Measurements from ENCODE around the gene ANKIB1. TPM values are rescaled to one million over a fixed set of nuclear protein-coding genes. Genes with fewer than 3 reads are reported as not detected.

The ANKIB1 gene
- polyA plus RNA-seq, 2 of the 4 experiments (the other 2 are of a cell fraction) = 20.7 to 59.5 TPM

DNA sequence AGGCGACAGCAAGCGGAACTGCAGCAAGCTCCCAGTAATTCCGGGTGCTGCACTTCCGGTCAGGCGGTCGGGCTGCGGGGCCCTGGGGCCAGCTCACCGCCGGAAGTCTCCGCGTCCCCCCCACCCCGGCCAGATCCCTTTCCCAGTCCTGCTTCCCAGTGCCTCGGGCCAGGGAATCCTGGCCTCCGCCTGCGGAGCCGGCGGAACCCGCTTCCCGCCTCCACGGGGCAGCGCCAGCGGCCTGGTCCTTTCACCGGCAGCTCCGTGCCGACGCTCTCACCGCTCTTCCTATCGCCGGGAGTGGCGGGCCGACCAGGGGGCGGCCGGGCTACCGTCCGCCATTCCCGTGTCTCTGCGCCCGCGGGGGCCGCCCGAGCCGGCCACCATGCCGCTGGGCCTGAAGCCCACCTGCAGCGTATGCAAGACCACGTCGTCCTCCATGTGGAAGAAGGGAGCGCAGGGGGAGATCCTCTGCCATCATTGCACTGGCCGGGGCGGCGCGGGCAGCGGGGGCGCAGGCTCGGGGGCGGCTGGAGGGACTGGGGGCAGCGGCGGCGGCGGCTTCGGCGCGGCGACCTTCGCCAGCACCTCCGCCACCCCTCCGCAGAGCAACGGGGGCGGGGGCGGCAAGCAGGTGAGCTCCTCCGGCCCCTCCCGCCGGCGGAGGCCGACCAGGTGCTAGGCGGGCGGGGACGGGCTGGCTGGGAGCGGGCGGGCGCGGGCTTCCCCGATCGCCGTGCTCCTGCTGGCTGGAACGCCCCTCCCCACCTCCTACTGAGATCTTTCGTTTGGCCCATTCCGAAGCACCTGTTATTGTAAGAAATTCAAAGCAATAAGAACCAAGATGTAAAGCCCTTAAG is 201.8 kb downstream of the ANKIB1 start, which contains the start of gene GATAD1:
TSS of gene GATAD1 (plus strand) at position 138 of the 860 bp plus-strand sequence. CDS start at position 386, 248 bp downstream.
- H3K27ac ChIP-seq = peak within 1 kb of the TSS; percentile 98 to 100
- FAIRE-seq (no peak), DNase-seq (ENCODE audit: low read depth in 1 of 2, low spot score in 1 of 2) (peak; percentile 92 to 94), ATAC-seq (peak; percentile 97 to 98)
- ChIA-PET POLR2A (interaction anchor here (0.6 to 2.4 kb wide), 11 partner anchors 11 to 618 kb away, joined by 3 to 25 read pairs (median 4); partner anchors contain the start of genes AKAP9, ANKIB1, CYP51A1 and KRIT1), CTCF (interaction anchor here (0.7 to 4.7 kb wide), 39 partner anchors 10 to 1395 kb away, joined by 3 to 98 read pairs (median 4); partner anchors contain the start of genes ANKIB1, KRIT1, LRRD1 and MTERF1)
- H3K4me1 ChIP-seq = peaks cover 15% of the 10 kb centered on the region
- H3K4me3 ChIP-seq = peak within 1 kb of the TSS; percentile 89
- H3K4me2 ChIP-seq = peak within 1 kb of the TSS; percentile 93
- TF ChIP-seq EHMT2 (IDR thresholded peaks at IDR 0.05; ENCODE audit: low read depth) (no peak), SMC3 (IDR thresholded peaks at IDR 0.05) (no peak; the same call in 1 of the 3 replicates), TFCP2L1 (CRISPR knock-in tag; IDR thresholded peaks at IDR 0.05) (0 out of 2 replicates have a peak, but pooled peaks have one; percentile 57), ZFP36 (IDR thresholded peaks at IDR 0.05; ENCODE audit: borderline replicate concordance, partially characterized antibody) (no peak), PHF8 (IDR thresholded peaks at IDR 0.05; ENCODE audit: borderline replicate concordance, low read depth) (peak; percentile 91), TP53 (CRISPR knock-in tag; IDR thresholded peaks at IDR 0.05) (0 out of 2 replicates have a peak, but pooled peaks have one; percentile 30), JUN (IDR thresholded peaks at IDR 0.05) (peak; percentile 82 to 88), ZSCAN20 (CRISPR knock-in tag; IDR thresholded peaks at IDR 0.05) (no peak), NR3C1 (IDR thresholded peaks at IDR 0.05) (no peak), HMGXB4 (CRISPR knock-in tag; IDR thresholded peaks at IDR 0.05; ENCODE audit: borderline replicate concordance) (peak; percentile 80; the same call in 1 of the 2 replicates), POLR2A (IDR thresholded peaks at IDR 0.05; ENCODE audit: low read length) (peak; percentile 76), ZNF302 (CRISPR knock-in tag; IDR thresholded peaks at IDR 0.05) (no peak)
- TF ChIP-seq, protein P1, sequence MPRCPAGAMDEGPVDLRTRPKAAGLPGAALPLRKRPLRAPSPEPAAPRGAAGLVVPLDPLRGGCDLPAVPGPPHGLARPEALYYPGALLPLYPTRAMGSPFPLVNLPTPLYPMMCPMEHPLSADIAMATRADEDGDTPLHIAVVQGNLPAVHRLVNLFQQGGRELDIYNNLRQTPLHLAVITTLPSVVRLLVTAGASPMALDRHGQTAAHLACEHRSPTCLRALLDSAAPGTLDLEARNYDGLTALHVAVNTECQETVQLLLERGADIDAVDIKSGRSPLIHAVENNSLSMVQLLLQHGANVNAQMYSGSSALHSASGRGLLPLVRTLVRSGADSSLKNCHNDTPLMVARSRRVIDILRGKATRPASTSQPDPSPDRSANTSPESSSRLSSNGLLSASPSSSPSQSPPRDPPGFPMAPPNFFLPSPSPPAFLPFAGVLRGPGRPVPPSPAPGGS (IDR thresholded peaks at IDR 0.05) = peak; percentile 88; the same call in 2 of the 3 replicates
- TF ChIP-seq, protein P2, sequence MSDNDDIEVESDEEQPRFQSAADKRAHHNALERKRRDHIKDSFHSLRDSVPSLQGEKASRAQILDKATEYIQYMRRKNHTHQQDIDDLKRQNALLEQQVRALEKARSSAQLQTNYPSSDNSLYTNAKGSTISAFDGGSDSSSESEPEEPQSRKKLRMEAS (IDR thresholded peaks at IDR 0.05) = peak; percentile 54
- TF ChIP-seq, protein P3, sequence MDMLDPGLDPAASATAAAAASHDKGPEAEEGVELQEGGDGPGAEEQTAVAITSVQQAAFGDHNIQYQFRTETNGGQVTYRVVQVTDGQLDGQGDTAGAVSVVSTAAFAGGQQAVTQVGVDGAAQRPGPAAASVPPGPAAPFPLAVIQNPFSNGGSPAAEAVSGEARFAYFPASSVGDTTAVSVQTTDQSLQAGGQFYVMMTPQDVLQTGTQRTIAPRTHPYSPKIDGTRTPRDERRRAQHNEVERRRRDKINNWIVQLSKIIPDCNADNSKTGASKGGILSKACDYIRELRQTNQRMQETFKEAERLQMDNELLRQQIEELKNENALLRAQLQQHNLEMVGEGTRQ (IDR thresholded peaks at IDR 0.05) = peak; percentile 52
- no peaks in the 10 kb centered on the region for H3K9me3 ChIP-seq
- 3% methylated on average over 37 of the region's 87 CpGs for WGBS (ENCODE audit: missing lambda C conversion rate)

- DNase-seq (ENCODE audit: low read depth in 1 of 2, low spot score in 1 of 2) (peak; percentile 42 to 82), ATAC-seq (peak; percentile 60 to 67), FAIRE-seq (no peak)
- CTCF ChIA-PET = interaction anchor here (0.6 to 4.7 kb wide), 17 partner anchors 10 to 618 kb away, joined by 3 to 98 read pairs (median 8); partner anchors contain the start of gene LRRD1
- peak overlapping the region; percentile 93 for H3K4me2 ChIP-seq
- H3K9me3 ChIP-seq = no peaks in the 10 kb centered on the region
- WGBS (ENCODE audit: missing lambda C conversion rate) = under 1% methylated on average over 11 of the region's 11 CpGs
- POLR2A ChIA-PET = interaction anchor here (2.2 to 2.4 kb wide), 2 partner anchors 80 to 202 kb away, joined by 14 to 25 read pairs; partner anchors contain the start of genes ANKIB1, KRIT1, PEX1 and RBM48
- peaks cover 15% of the 10 kb centered on the region for H3K4me1 ChIP-seq
- H3K27ac ChIP-seq = peak overlapping the region; percentile 98 to 100
- TF ChIP-seq SMC3 (IDR thresholded peaks at IDR 0.05) (no peak), RFX5 (IDR thresholded peaks at IDR 0.05) (no peak), E2F6 (IDR thresholded peaks at IDR 0.05; ENCODE audit: borderline replicate concordance, low read depth) (no peak; the same call in 1 of the 2 replicates), CEBPB (IDR thresholded peaks at IDR 0.05) (peak in 1 of 2 experiments; percentile 9; a peak in 1 of 4 replicates)
- TF ChIP-seq, protein P4, sequence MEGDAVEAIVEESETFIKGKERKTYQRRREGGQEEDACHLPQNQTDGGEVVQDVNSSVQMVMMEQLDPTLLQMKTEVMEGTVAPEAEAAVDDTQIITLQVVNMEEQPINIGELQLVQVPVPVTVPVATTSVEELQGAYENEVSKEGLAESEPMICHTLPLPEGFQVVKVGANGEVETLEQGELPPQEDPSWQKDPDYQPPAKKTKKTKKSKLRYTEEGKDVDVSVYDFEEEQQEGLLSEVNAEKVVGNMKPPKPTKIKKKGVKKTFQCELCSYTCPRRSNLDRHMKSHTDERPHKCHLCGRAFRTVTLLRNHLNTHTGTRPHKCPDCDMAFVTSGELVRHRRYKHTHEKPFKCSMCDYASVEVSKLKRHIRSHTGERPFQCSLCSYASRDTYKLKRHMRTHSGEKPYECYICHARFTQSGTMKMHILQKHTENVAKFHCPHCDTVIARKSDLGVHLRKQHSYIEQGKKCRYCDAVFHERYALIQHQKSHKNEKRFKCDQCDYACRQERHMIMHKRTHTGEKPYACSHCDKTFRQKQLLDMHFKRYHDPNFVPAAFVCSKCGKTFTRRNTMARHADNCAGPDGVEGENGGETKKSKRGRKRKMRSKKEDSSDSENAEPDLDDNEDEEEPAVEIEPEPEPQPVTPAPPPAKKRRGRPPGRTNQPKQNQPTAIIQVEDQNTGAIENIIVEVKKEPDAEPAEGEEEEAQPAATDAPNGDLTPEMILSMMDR (IDR thresholded peaks at IDR 0.05) = peak; percentile 66
- peak overlapping the region; percentile 89 for H3K4me3 ChIP-seq
Measured at GRCh38 chr7:92448205-92448747, 202.5 kb downstream of the ANKIB1 start.

Data from A549 (cell line).